DMS 273 (cell line): ENCODE data around the gene ANKZF1.

Experiments used
- DNase-seq: peaks from one replicate; lab custom pipeline; 2025; ENCODE audit not compliant: unreplicated experiment; lab: John Stamatoyannopoulos, UW

Gene ANKZF1

GRCh38 chr2:219279151-219279915 lies 49.7 kb downstream of the ANKZF1 start, which contains the start of gene DNAJB2:
DNAJB2 (plus strand) TSS chr2:219279366; CDS start chr2:219279834, 468 bp downstream.
- peak; percentile 99 for DNase-seq

GRCh38 chr2:219279916-219280516 lies 50.4 kb downstream of the ANKZF1 start:
- DNase-seq, result no peak

GRCh38 chr2:219280651-219281050 lies 51.0 kb downstream of the ANKZF1 start:
- no peak for DNase-seq

- DNase-seq, result no peak
Measured at GRCh38 chr2:219281588-219281987, 52.0 kb downstream of the ANKZF1 start.

GRCh38 chr2:219282375-219282774 lies 52.8 kb downstream of the ANKZF1 start:
- DNase-seq, result peak; percentile 58

- no peak for DNase-seq
Measured at GRCh38 chr2:219282943-219283581, 53.5 kb downstream of the ANKZF1 start.

GRCh38 chr2:219284501-219285372 lies 55.1 kb downstream of the ANKZF1 start:
- DNase-seq, result no peak

- no peak for DNase-seq
Measured at GRCh38 chr2:219285373-219285735, 55.7 kb downstream of the ANKZF1 start.

GRCh38 chr2:219285894-219286425 lies 56.4 kb downstream of the ANKZF1 start:
- peak; percentile 90 for DNase-seq
